ENCODE data around the gene DUSP9.
"Not testable (repeated sequence)": the region's sequence is repeated elsewhere in the genome, so short reads cannot be mapped to it uniquely, and the experiment has no call there.

The DUSP9 gene

DNA sequence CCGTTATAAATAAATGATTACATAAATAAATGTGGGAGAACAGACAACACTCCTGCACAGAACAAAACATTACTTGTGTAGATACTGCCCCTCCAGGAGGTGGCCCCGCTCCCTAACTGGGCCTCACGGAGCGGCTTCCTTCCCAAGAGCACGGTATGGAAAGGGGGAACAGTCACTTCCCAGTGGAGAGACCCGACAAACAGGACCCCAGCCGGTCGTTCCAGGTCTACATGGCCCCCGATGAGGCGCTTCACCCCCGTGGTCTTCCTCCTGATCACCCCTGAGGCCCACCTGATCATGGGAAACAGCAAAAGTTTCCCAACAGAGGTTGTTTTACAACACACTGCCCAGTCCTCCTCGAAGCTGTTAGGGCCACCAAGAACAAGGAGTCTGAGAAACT, 34.2 kb downstream of the DUSP9 start:
- WGBS (ENCODE audit: insufficient coverage, insufficient read length): no CpG with 5 or more reads among the region's 12 CpGs
- H3K36me3 ChIP-seq (ENCODE audit: control insufficient read depth, insufficient read depth, low read length): no peaks in the 10 kb centered on the region
- H3K9me3 ChIP-seq (ENCODE audit: control insufficient read depth, insufficient read depth, low read length): no peaks in the 10 kb centered on the region
- no peak for DNase-seq (ENCODE audit: low read depth, low spot score)
- H3K27ac ChIP-seq (ENCODE audit: low read length): no peak overlapping the region
- peaks cover 5% of the 10 kb centered on the region for H3K4me1 ChIP-seq (ENCODE audit: control insufficient read depth, insufficient read depth, low read length)
- no peak overlapping the region for H3K4me3 ChIP-seq (ENCODE audit: low read length)
- no peaks in the 10 kb centered on the region for H3K27me3 ChIP-seq (ENCODE audit: control insufficient read depth, insufficient read depth, low read length)

DNA sequence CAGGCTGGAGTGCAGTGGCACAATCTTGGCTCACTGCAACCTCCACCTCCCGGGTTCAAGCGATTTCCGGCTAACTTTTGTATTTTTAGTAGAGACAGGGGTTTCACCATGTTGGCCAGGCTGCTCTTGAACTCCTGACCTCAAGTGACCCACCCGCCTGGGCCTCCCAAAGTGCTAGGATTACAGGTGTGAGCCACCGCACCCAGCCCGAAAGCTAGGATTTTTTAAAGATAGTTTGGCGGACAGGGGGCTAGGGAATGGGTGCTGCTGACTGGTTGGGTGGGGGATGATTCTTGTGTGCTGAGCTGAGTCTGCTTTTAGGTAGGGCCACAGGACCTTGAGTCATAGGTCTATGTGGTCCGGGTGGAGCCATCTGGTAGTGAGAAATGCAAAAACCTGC, 36.5 kb downstream of the DUSP9 start:
- not testable (repeated sequence) for H3K27me3 ChIP-seq (ENCODE audit: control insufficient read depth, insufficient read depth, low read length); H3K4me1 ChIP-seq (ENCODE audit: control insufficient read depth, insufficient read depth, low read length); DNase-seq (ENCODE audit: low read depth, low spot score); H3K9me3 ChIP-seq (ENCODE audit: control insufficient read depth, insufficient read depth, low read length); H3K4me3 ChIP-seq (ENCODE audit: low read length); H3K27ac ChIP-seq (ENCODE audit: low read length); H3K36me3 ChIP-seq (ENCODE audit: control insufficient read depth, insufficient read depth, low read length)
- no CpG with 5 or more reads among the region's 8 CpGs for WGBS (ENCODE audit: insufficient coverage, insufficient read length)

DNA sequence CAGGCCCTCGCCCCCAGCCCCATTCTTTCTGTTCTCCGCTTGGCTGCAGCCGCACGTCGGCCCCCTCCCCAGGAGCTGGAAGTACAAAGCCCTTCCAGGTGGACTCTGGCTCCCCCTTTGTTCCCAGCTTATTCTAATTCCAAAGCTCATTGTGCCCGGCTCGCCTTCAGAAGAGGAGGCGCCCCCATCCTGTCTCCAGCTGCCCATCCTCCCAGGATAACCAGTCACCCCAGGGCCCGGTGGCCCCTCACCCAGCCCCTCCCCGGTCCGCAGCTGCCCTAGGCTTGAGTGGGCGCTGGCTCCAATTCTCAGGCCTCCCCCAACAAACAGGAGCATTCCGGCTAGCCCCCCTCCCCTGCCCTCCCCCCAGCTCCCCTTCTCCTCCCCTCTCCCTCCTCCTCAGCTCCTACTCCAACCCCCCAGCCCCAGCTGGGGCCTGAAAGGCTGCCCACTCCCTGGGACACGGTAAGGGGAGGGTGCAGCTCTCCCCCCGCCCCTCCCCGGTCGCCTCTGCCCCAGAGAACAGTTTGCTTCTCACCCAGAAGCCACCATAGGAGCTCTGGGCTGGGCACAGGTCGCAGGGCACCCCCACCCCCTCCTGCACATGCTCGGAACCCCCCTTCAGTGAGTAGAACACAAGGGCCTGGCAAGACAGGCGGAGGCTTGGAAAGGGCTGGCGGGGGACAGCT, 37.6 kb downstream of the DUSP9 start:
- H3K4me3 ChIP-seq (ENCODE audit: low read length): peak overlapping the region; percentile 7; the same call in 1 of the 2 replicates
- no CpG with 5 or more reads among the region's 21 CpGs for WGBS (ENCODE audit: insufficient coverage, insufficient read length)
- no peak overlapping the region for H3K27ac ChIP-seq (ENCODE audit: low read length)

GRCh38 chrX:153685156-153685536, 38.1 kb downstream of the DUSP9 start:
- DNase-seq (ENCODE audit: low read depth, low spot score): no peak
- WGBS (ENCODE audit: insufficient coverage, insufficient read length): no CpG with 5 or more reads among the region's 21 CpGs
- no peak overlapping the region for H3K27ac ChIP-seq (ENCODE audit: low read length)
- H3K4me1 ChIP-seq (ENCODE audit: control insufficient read depth, insufficient read depth, low read length): peaks cover 8% of the 10 kb centered on the region
- H3K4me3 ChIP-seq (ENCODE audit: low read length): peak overlapping the region; percentile 7; the same call in 1 of the 2 replicates
- no peaks in the 10 kb centered on the region for H3K27me3 ChIP-seq (ENCODE audit: control insufficient read depth, insufficient read depth, low read length)
- H3K9me3 ChIP-seq (ENCODE audit: control insufficient read depth, insufficient read depth, low read length): no peaks in the 10 kb centered on the region
- H3K36me3 ChIP-seq (ENCODE audit: control insufficient read depth, insufficient read depth, low read length): peaks cover 5% of the 10 kb centered on the region; the same call in 1 of the 2 replicates

More for the DNA sequence above, 37.6 kb downstream of the DUSP9 start:
- Histone ChIP-seq H3K4me1 (ENCODE audit: control insufficient read depth, insufficient read depth, low read length) (peaks cover 6% of the 10 kb centered on the region), H3K36me3 (ENCODE audit: control insufficient read depth, insufficient read depth, low read length) (peaks cover under 1% of the 10 kb centered on the region; the same call in 1 of the 2 replicates), H3K9me3 (ENCODE audit: control insufficient read depth, insufficient read depth, low read length) (no peaks in the 10 kb centered on the region), H3K27me3 (ENCODE audit: control insufficient read depth, insufficient read depth, low read length) (no peaks in the 10 kb centered on the region)
- DNase-seq (ENCODE audit: low read depth, low spot score): no peak

DNA sequence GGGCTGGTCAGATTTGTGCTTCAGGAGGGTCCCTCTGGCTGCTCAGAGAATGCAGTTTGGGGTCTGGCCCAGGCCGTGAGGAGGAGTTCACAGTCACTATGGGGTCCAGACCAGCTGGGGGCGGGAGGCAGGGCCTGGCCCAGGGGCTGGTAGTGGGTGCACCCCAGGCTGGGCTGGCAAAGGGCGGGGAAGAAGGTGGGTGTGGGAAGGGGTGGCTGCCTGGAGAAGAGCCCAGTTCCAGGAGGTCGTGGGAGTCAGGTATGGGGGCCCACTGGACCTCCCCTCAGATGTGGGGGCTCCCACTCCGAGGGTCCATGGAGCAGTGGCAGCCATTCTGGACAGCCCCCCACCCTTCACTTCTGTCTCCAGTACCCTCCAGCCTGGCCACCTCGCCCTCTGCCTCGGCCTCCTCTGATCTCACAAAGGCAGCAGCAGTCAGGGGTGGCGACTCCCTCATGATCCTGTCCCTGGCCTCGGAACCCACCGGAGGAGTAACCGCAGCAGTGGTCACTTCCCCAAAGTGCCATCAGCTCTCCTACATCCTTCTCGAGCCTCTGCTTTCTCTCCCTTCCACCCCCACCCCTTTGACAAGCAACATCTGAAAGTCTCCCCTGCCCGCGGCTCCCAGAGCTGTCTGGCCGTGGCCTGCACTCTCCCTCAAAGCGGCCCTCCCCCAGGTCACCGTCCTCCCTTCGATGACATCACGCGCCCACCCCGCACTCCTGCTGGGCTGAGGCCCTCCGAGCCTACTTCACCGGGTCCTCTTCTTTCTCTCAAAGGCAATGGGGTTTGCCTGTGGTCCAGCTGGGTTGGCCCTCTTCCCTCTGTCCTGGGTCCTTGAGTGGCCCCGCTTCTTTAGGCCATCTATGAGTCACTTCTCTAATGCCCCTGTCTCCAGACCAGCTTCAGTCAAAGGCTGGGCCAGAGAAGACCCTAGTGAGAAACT, 39.0 kb downstream of the DUSP9 start:
- Histone ChIP-seq H3K27ac (ENCODE audit: low read length) (no peak overlapping the region), H3K4me3 (ENCODE audit: low read length) (no peak overlapping the region), H3K4me1 (ENCODE audit: control insufficient read depth, insufficient read depth, low read length) (peaks cover 8% of the 10 kb centered on the region), H3K36me3 (ENCODE audit: control insufficient read depth, insufficient read depth, low read length) (peaks cover 7% of the 10 kb centered on the region; the same call in 1 of the 2 replicates), H3K27me3 (ENCODE audit: control insufficient read depth, insufficient read depth, low read length) (no peaks in the 10 kb centered on the region), H3K9me3 (ENCODE audit: control insufficient read depth, insufficient read depth, low read length) (no peaks in the 10 kb centered on the region)
- WGBS (ENCODE audit: insufficient coverage, insufficient read length): no CpG with 5 or more reads among the region's 24 CpGs
- DNase-seq (ENCODE audit: low read depth, low spot score): no peak

DNA sequence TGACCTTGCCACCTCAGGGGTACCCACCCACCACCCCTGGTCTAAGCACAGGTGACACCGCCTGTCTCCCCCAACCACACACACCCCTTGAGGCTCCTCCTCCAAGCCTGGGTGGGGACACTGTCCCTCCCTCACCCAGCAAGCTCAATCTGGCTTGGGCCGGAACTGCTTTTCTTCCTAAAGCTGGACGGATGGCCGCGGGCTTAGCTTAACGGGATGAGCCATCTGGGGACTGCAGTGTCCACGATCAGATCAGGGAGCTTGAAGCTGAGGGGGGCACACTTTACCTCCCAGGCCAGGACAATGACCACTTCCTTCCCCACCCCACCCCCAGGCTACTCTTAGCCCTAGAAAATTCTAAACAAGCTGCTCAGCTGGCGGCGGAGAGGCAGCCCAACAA, 39.7 kb downstream of the DUSP9 start:
- no peak overlapping the region for H3K27ac ChIP-seq (ENCODE audit: low read length)

DNA sequence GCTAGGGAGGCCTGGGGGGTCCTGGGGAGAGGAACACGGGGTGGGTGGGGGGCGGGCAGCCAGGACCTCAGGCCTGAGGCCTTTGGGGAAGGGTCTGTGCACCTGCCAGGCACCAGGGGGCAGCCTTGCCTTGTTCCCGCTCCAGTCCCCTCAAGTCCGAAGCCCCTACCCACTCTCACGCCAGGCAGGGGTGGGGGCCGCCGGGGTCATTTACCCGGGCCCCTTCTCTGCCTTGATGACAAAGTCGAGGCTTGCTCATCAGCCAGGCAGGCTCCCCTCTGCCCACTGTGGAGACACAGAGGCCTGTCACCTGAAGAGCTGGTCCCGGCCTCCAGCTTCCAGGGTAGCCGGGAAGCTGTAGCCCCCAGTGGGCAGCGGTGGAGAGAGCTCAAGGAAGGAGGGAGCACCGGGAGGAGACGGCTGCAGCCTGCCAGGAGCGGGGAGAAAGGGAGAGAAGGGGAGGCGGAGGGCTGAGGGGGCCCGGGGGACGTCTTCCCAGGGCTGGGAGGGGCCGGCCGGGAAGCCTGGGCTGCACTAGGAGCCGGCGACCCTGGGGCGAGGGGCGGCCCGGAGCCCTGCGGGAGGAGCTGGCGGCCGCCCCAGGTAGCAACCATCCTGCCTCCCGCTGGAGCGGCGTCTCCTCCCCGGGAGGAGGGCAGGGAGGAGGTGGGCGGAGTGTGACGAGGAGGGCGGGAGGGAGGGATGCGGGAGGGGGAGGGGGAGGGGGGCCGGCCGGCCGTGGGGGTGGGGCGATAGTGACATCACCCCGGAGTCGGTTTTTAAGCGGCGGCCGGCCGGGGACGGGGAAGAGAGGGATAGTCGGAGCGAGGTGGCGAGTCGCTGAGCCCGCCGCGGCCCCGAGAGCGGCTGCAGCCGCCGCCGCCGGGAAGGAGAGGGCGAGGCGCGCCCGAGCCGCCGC, 40.4 kb downstream of the DUSP9 start, which contains the start of gene SLC6A8:
Gene SLC6A8 (plus strand): TSS at position 806 of the 919 bp plus-strand sequence. CDS start 649 bp downstream, outside the sequence.
- Histone ChIP-seq H3K4me3 (ENCODE audit: low read length) (peak within 1 kb of the TSS; percentile 58), H3K27ac (ENCODE audit: low read length) (no peak within 1 kb of the TSS), H3K4me1 (ENCODE audit: control insufficient read depth, insufficient read depth, low read length) (peaks cover 8% of the 10 kb centered on the region), H3K9me3 (ENCODE audit: control insufficient read depth, insufficient read depth, low read length) (no peaks in the 10 kb centered on the region), H3K36me3 (ENCODE audit: control insufficient read depth, insufficient read depth, low read length) (peaks cover 7% of the 10 kb centered on the region; the same call in 1 of the 2 replicates), H3K27me3 (ENCODE audit: control insufficient read depth, insufficient read depth, low read length) (no peaks in the 10 kb centered on the region)
- WGBS (ENCODE audit: insufficient coverage, insufficient read length): no CpG with 5 or more reads among the region's 66 CpGs
- DNase-seq (ENCODE audit: low read depth, low spot score): no peak

More for the DNA sequence above, 39.7 kb downstream of the DUSP9 start:
- Histone ChIP-seq H3K27me3 (ENCODE audit: control insufficient read depth, insufficient read depth, low read length) (no peaks in the 10 kb centered on the region), H3K9me3 (ENCODE audit: control insufficient read depth, insufficient read depth, low read length) (no peaks in the 10 kb centered on the region), H3K4me1 (ENCODE audit: control insufficient read depth, insufficient read depth, low read length) (peaks cover 8% of the 10 kb centered on the region), H3K36me3 (ENCODE audit: control insufficient read depth, insufficient read depth, low read length) (peaks cover 7% of the 10 kb centered on the region; the same call in 1 of the 2 replicates), H3K4me3 (ENCODE audit: low read length) (no peak overlapping the region)
- DNase-seq (ENCODE audit: low read depth, low spot score): no peak
- WGBS (ENCODE audit: insufficient coverage, insufficient read length): no CpG with 5 or more reads among the region's 9 CpGs

GRCh38 chrX:153688071-153688470, 41.1 kb downstream of the DUSP9 start:
- Histone ChIP-seq H3K27ac (ENCODE audit: low read length) (no peak overlapping the region), H3K36me3 (ENCODE audit: control insufficient read depth, insufficient read depth, low read length) (peaks cover 7% of the 10 kb centered on the region; the same call in 1 of the 2 replicates), H3K4me3 (ENCODE audit: low read length) (peak overlapping the region; percentile 10; the same call in 1 of the 2 replicates), H3K27me3 (ENCODE audit: control insufficient read depth, insufficient read depth, low read length) (no peaks in the 10 kb centered on the region), H3K4me1 (ENCODE audit: control insufficient read depth, insufficient read depth, low read length) (peaks cover 8% of the 10 kb centered on the region), H3K9me3 (ENCODE audit: control insufficient read depth, insufficient read depth, low read length) (no peaks in the 10 kb centered on the region)
- DNase-seq (ENCODE audit: low read depth, low spot score): no peak
- WGBS (ENCODE audit: insufficient coverage, insufficient read length): no CpG with 5 or more reads among the region's 69 CpGs

DNA sequence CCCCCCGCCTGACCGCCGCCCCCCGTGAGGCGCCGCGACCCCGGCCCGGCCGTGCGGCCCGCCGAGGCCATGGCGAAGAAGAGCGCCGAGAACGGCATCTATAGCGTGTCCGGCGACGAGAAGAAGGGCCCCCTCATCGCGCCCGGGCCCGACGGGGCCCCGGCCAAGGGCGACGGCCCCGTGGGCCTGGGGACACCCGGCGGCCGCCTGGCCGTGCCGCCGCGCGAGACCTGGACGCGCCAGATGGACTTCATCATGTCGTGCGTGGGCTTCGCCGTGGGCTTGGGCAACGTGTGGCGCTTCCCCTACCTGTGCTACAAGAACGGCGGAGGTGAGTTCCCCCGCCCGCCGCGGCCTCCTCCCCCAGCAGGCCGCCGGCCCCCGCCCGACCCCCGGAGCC, 41.5 kb downstream of the DUSP9 start:
- peaks cover 11% of the 10 kb centered on the region for H3K36me3 ChIP-seq (ENCODE audit: control insufficient read depth, insufficient read depth, low read length)
- H3K4me3 ChIP-seq (ENCODE audit: low read length): peak overlapping the region; percentile 58
- H3K27ac ChIP-seq (ENCODE audit: low read length): no peak overlapping the region

More for the DNA sequence above, 41.5 kb downstream of the DUSP9 start:
- WGBS (ENCODE audit: insufficient coverage, insufficient read length): no CpG with 5 or more reads among the region's 57 CpGs
- no peak for DNase-seq (ENCODE audit: low read depth, low spot score)
- Histone ChIP-seq H3K4me1 (ENCODE audit: control insufficient read depth, insufficient read depth, low read length) (peaks cover 8% of the 10 kb centered on the region), H3K9me3 (ENCODE audit: control insufficient read depth, insufficient read depth, low read length) (no peaks in the 10 kb centered on the region), H3K27me3 (ENCODE audit: control insufficient read depth, insufficient read depth, low read length) (no peaks in the 10 kb centered on the region)

Measured in iPS DF 6.9 (cell line).